T-helper 22 cell (primary cell): ENCODE results near the gene HTR2C.
"Not testable (repeated sequence)": the region's sequence is repeated elsewhere in the genome, so short reads cannot be mapped to it uniquely, and the experiment has no call there.

Experiments used
- DNase-seq: peaks from one replicate; pipeline ENCODE4 v3.0.0-alpha.2; 2020; ENCODE audit warnings: low read depth

Gene HTR2C

DNA sequence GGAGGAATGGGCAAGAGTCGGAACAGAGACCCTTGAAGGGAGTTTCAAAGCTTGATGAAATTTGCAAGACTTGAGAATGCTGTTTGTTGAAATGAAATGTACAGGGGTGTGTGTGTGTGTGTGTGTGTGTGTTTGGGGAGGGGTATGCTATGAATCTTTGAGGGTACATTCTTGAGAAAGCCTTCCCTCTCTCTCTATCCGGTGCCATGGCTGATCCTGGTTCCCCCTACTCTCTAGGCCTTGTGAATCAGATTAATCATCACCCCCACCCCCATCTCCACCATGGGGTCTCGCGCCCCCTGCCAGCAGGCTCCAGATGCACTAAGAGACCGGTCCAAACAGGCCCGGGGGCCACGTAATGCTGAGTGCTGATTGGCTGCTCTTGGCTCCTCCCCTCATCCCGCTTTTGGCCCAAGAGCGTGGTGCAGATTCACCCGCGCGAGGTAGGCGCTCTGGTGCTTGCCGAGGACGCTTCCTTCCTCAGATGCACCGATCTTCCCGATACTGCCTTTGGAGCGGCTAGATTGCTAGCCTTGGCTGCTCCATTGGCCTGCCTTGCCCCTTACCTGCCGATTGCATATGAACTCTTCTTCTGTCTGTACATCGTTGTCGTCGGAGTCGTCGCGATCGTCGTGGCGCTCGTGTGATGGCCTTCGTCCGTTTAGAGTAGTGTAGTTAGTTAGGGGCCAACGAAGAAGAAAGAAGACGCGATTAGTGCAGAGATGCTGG lies at the start of gene HTR2C:
TSS of gene HTR2C (plus strand) at position 441 of the 729 bp plus-strand sequence. CDS start 142,851 bp downstream, outside the sequence.
- DNase-seq = no peak

DNA sequence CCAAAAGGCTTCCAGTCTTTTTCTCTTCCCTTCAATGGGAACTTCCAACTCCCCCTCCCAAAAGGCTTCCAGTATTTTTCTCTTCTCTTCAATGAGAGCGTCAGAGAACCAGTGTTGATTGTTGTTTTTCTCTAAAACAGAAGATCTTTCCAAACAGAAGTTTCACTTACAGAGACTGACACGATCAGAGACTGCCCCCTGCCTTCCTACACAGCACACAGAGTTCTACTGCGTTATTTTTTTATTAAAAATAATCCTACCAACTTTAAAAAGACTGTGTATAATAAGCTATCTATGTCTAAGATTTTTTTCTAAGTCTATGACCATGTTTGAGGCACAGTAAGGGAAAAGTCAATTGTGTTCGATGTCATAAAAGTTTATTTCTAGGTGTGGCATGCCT lies 3.5 kb upstream of the HTR2C start:
- no peak for DNase-seq

GRCh38 chrX:114581528-114582263 lies 2.2 kb upstream of the HTR2C start:
- DNase-seq = no peak

DNA sequence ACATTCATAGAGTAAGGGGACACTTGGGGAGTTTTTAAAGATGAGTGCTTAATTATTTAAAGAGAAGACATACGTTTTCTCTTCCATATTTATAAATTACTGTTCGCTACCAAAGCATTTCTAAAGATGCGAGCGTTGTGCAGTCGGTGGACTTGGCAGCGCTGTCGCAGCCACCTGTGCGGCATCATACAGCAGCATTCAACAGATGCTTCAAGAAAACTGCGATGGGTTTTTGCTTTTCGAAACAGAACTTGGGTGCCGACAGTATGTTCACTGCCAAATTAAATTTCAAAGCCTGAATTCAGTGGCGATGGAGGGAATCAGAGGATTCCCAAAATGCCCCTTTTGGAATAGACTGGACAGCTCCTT lies 1.6 kb upstream of the HTR2C start:
- no peak for DNase-seq

GRCh38 chrX:114582698-114583395 lies 1.0 kb upstream of the HTR2C start:
- no peak for DNase-seq

GRCh38 chrX:114584375-114584943 lies 573 bp downstream of the HTR2C start:
- no peak for DNase-seq

DNA sequence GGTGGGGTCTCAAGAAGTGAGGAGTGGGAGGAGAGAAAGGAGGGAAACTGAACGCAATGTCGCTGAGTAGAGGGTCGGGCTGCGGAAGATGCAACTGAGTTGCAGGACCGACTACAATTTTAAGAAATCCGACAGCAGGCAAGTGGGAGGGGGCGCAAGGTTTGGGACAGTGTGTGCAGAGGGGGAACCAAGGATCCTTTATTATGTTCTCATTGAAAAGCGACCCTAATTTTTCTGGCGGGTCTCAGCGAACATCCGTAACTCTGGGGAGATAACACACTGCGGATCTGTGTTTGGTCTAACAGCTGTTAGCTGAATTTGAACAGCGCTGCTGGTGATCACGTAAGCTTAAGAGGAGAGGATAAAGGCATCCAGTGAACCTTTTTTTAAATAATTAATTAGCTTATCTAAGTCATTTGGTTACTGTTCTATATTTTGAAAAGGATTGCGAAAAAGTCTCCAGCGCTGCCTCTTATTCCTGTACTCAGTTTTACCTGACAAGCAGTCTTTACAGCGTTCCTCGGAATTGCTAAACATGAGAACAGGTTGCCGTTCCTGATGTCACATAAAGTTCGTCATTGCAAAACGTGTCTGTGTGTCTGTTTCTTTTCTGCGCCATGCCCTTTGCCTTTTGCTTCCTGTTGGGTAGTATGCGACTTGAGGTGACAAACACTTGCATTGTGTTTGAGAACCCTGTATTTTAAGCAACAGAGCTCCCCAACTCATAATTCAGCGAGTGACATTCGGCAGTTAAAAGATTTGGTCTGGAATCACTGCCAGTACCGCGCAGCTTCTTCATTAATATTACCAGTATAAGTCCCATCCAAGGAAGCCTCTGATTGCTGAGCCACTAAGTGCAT lies 1.3 kb downstream of the HTR2C start:
- no peak for DNase-seq

GRCh38 chrX:114591121-114591520 lies 7.2 kb downstream of the HTR2C start:
- DNase-seq = no peak

DNA sequence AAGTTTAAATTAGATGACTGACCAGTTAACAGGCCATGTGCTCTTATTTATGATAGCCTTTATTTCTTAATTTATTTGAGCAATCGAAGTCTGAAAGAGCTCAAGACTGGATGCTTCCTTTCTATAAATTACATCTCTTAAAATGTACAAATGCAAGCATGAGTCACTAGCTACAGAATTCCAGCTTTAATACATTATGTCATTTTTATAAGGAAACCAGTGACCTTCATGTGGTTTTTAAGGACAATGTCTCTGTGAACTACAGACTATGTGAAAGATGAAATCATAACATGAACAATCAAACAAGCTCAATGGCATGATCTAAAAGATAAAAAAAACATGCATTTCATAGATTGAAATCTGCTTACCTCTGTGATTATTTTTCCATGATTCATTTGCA lies 15.4 kb downstream of the HTR2C start:
- no peak for DNase-seq

- no peak for DNase-seq
These were observed 16.0 kb downstream of the HTR2C start for GRCh38 chrX:114599911-114600310.

GRCh38 chrX:114606619-114607018 lies 22.7 kb downstream of the HTR2C start:
- not testable (repeated sequence) for DNase-seq

GRCh38 chrX:114611018-114611619 lies 27.2 kb downstream of the HTR2C start:
- DNase-seq = no peak

GRCh38 chrX:114615765-114616164 lies 31.9 kb downstream of the HTR2C start:
- DNase-seq = no peak

DNA sequence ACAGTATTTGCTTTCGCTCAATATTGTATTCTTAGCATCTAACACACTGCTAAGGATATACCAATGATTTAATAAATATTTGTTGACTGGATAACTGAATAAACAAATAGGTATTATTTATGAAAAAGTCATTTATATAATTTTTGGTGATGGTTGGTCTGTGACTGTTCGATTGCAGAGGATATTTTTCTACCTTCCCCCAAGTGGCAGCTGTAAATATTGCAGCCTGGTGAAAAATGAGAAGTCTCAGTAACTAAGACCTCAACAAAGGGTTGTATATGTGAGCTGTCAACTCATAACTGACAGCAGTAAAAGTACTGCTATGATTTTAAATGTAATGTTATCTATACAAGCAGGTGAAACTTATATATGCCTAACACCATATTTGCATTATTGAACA lies 36.0 kb downstream of the HTR2C start:
- DNase-seq = no peak

GRCh38 chrX:114626323-114626722 lies 42.4 kb downstream of the HTR2C start:
- no peak for DNase-seq

DNA sequence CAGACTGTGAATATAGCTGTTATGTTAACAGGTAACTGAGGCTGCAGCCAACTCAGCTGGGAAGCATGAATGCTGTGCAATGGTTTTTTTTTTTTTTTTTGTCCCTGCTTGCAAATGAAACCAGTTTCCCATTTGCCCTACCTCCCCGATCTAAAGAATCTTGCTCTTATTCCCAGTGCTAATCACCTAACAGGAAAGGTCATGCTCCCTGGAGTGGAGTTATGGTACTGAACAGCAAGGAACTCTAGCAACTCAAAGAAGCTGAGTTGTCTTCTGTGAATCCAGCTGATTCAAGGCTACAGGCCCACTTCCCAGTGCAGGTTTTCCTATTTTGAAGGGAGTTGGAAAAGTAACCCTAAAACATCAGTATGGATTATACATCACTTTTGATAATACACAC lies 52.1 kb downstream of the HTR2C start:
- no peak for DNase-seq

- DNase-seq = no peak
These were observed 66.5 kb downstream of the HTR2C start for GRCh38 chrX:114650351-114650750.

DNA sequence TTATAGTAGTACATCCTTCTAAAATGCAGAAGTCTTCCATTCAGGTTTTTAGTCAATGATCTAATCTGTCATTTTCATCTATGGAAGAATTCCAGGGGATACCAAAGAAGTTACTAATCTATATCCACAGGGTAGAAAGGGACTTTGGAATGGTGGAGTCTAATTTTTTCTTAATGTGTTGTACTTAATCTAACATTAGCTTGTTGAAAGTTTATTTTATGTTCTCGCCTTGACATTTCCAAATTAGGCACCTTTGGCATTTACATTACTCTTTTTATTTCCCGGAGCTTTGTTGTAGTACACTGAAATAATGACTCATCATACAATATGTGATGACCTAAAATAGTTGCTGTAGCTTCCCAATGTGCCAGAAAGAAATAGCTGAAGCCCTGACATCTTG lies 91.5 kb downstream of the HTR2C start:
- no peak for DNase-seq

- not testable (repeated sequence) for DNase-seq
These were observed 116.6 kb downstream of the HTR2C start for GRCh38 chrX:114700533-114700932.

DNA sequence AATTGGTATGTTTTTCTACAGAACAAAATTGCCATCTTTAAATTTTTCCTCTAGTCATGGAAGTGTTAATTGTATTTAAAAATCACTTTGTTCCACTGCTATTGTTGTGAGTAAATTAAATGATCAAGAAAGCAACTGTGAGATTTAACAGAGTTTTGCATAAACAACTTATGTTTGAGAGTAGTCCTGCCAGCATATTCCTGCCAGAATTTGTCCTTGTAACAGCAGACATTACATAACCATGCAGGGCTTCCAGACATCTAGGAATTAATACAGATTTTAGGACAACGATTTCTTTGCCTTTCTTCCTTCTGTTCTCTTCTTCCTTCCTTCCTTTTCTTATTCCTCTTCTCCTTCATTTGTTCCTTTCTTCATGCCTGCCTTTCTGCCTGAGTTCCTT lies 125.5 kb downstream of the HTR2C start:
- DNase-seq = no peak

DNA sequence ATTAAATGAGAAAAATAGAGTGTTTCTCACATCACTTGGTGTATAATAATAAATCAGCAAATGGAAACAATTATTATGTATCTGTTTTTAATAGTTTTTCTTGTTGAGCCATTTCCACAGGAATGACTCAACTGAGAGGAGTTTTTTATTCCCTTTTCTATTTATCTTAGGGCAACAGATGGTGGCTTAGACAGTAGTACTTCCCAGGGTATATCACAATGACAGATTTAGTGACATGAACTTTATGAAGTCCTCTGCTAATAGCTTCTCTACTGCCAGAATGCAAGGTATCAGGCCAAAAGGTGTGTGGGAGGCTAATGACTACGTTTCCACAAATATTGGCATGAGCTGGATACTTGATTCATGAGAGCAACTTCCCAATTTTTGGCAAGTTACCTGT lies 126.7 kb downstream of the HTR2C start:
- no peak for DNase-seq
